ENCODE results near the gene OR56A5.

OR56A5 gene

GRCh38 chr11:5968394-5968793, at the start of gene OR56A5:
Gene OR56A5, minus strand, starts transcription at chr11:5968494. Its CDS starts 0 bp downstream, at chr11:5968494.
- Mint-ChIP-seq H3K27me3 (ENCODE audit: low read depth) (peaks cover 2% of the 10 kb centered on the region), H3K36me3 (ENCODE audit: low read depth) (no peaks in the 10 kb centered on the region)

GRCh38 chr11:6013042-6013441, 44.7 kb upstream of the OR56A5 start:
- no peaks in the 10 kb centered on the region for H3K36me3 Mint-ChIP-seq (ENCODE audit: low read depth)
- H3K27ac Mint-ChIP-seq = no peak overlapping the region
- peaks cover 4% of the 10 kb centered on the region for H3K9me3 Mint-ChIP-seq
- H3K4me1 Mint-ChIP-seq (ENCODE audit: low read depth) = no peaks in the 10 kb centered on the region
- H3K4me3 Mint-ChIP-seq = no peak overlapping the region
- peaks cover 12% of the 10 kb centered on the region for H3K27me3 Mint-ChIP-seq (ENCODE audit: low read depth)

More at GRCh38 chr11:5968394-5968793, at the start of gene OR56A5:
- no peak within 1 kb of the TSS for H3K4me3 Mint-ChIP-seq
- no peak within 1 kb of the TSS for H3K27ac Mint-ChIP-seq
- peaks cover 10% of the 10 kb centered on the region for H3K9me3 Mint-ChIP-seq
- no peaks in the 10 kb centered on the region for H3K4me1 Mint-ChIP-seq (ENCODE audit: low read depth)

- Mint-ChIP-seq H3K27me3 (ENCODE audit: low read depth) (peaks cover 12% of the 10 kb centered on the region), H3K27ac (no peak overlapping the region), H3K36me3 (ENCODE audit: low read depth) (no peaks in the 10 kb centered on the region), H3K4me1 (ENCODE audit: low read depth) (no peaks in the 10 kb centered on the region), H3K4me3 (no peak overlapping the region), H3K9me3 (peaks cover 4% of the 10 kb centered on the region)
Observed at GRCh38 chr11:6012035-6012668, 43.9 kb upstream of the OR56A5 start.

- Mint-ChIP-seq H3K4me1 (ENCODE audit: low read depth) (no peaks in the 10 kb centered on the region), H3K9me3 (no peaks in the 10 kb centered on the region), H3K27ac (no peak within 1 kb of the TSS), H3K36me3 (ENCODE audit: low read depth) (no peaks in the 10 kb centered on the region), H3K4me3 (no peak within 1 kb of the TSS), H3K27me3 (ENCODE audit: low read depth) (peaks cover 24% of the 10 kb centered on the region)
Observed at GRCh38 chr11:6006846-6007245, 38.6 kb upstream of the OR56A5 start, which contains the start of gene OR56A4. Gene OR56A4, minus strand, starts transcription at chr11:6006946. Its CDS starts 3,954 bp downstream, at chr11:6002992.

GRCh38 chr11:6006395-6006794, 38.1 kb upstream of the OR56A5 start:
- H3K9me3 Mint-ChIP-seq = no peaks in the 10 kb centered on the region
- no peaks in the 10 kb centered on the region for H3K4me1 Mint-ChIP-seq (ENCODE audit: low read depth)
- H3K36me3 Mint-ChIP-seq (ENCODE audit: low read depth) = no peaks in the 10 kb centered on the region
- H3K27me3 Mint-ChIP-seq (ENCODE audit: low read depth) = peaks cover 24% of the 10 kb centered on the region
- no peak overlapping the region for H3K4me3 Mint-ChIP-seq
- no peak overlapping the region for H3K27ac Mint-ChIP-seq

- H3K4me1 Mint-ChIP-seq (ENCODE audit: low read depth) = no peaks in the 10 kb centered on the region
- peaks cover 12% of the 10 kb centered on the region for H3K27me3 Mint-ChIP-seq (ENCODE audit: low read depth)
- no peaks in the 10 kb centered on the region for H3K36me3 Mint-ChIP-seq (ENCODE audit: low read depth)
- no peak overlapping the region for H3K4me3 Mint-ChIP-seq
- H3K9me3 Mint-ChIP-seq = no peaks in the 10 kb centered on the region
- H3K27ac Mint-ChIP-seq = no peak overlapping the region
Observed at GRCh38 chr11:6002202-6002699, 34.0 kb upstream of the OR56A5 start.

GRCh38 chr11:5994791-5995190, 26.5 kb upstream of the OR56A5 start:
- Mint-ChIP-seq H3K27me3 (ENCODE audit: low read depth) (no peaks in the 10 kb centered on the region), H3K36me3 (ENCODE audit: low read depth) (no peaks in the 10 kb centered on the region), H3K4me3 (no peak overlapping the region), H3K9me3 (no peaks in the 10 kb centered on the region), H3K27ac (no peak overlapping the region), H3K4me1 (ENCODE audit: low read depth) (no peaks in the 10 kb centered on the region)

- H3K27ac Mint-ChIP-seq = no peak overlapping the region
- no peaks in the 10 kb centered on the region for H3K9me3 Mint-ChIP-seq
- no peaks in the 10 kb centered on the region for H3K4me1 Mint-ChIP-seq (ENCODE audit: low read depth)
- H3K27me3 Mint-ChIP-seq (ENCODE audit: low read depth) = no peaks in the 10 kb centered on the region
- no peaks in the 10 kb centered on the region for H3K36me3 Mint-ChIP-seq (ENCODE audit: low read depth)
- no peak overlapping the region for H3K4me3 Mint-ChIP-seq
Observed at GRCh38 chr11:5992604-5993251, 24.4 kb upstream of the OR56A5 start.

GRCh38 chr11:5992150-5992549, 23.9 kb upstream of the OR56A5 start:
- no peak overlapping the region for H3K4me3 Mint-ChIP-seq
- H3K36me3 Mint-ChIP-seq (ENCODE audit: low read depth) = no peaks in the 10 kb centered on the region
- no peaks in the 10 kb centered on the region for H3K4me1 Mint-ChIP-seq (ENCODE audit: low read depth)
- H3K27me3 Mint-ChIP-seq (ENCODE audit: low read depth) = no peaks in the 10 kb centered on the region
- H3K27ac Mint-ChIP-seq = no peak overlapping the region
- no peaks in the 10 kb centered on the region for H3K9me3 Mint-ChIP-seq

- H3K9me3 Mint-ChIP-seq = no peaks in the 10 kb centered on the region
- no peak overlapping the region for H3K4me3 Mint-ChIP-seq
- no peaks in the 10 kb centered on the region for H3K27me3 Mint-ChIP-seq (ENCODE audit: low read depth)
- no peak overlapping the region for H3K27ac Mint-ChIP-seq
- H3K36me3 Mint-ChIP-seq (ENCODE audit: low read depth) = no peaks in the 10 kb centered on the region
- H3K4me1 Mint-ChIP-seq (ENCODE audit: low read depth) = no peaks in the 10 kb centered on the region
Observed at GRCh38 chr11:5989203-5989602, 20.9 kb upstream of the OR56A5 start.

GRCh38 chr11:5986885-5987284, 18.6 kb upstream of the OR56A5 start, which contains the start of gene OR52L1:
Gene OR52L1, minus strand, starts transcription at chr11:5986985. Its CDS starts 55 bp downstream, at chr11:5986930.
- Mint-ChIP-seq H3K4me3 (no peak within 1 kb of the TSS), H3K27ac (no peak within 1 kb of the TSS), H3K27me3 (ENCODE audit: low read depth) (no peaks in the 10 kb centered on the region), H3K36me3 (ENCODE audit: low read depth) (no peaks in the 10 kb centered on the region), H3K4me1 (ENCODE audit: low read depth) (no peaks in the 10 kb centered on the region), H3K9me3 (no peaks in the 10 kb centered on the region)

- H3K4me3 Mint-ChIP-seq = no peak overlapping the region
- H3K36me3 Mint-ChIP-seq (ENCODE audit: low read depth) = no peaks in the 10 kb centered on the region
- peaks cover 4% of the 10 kb centered on the region for H3K9me3 Mint-ChIP-seq
- H3K4me1 Mint-ChIP-seq (ENCODE audit: low read depth) = no peaks in the 10 kb centered on the region
- H3K27ac Mint-ChIP-seq = no peak overlapping the region
- H3K27me3 Mint-ChIP-seq (ENCODE audit: low read depth) = no peaks in the 10 kb centered on the region
Observed at GRCh38 chr11:5983443-5983842, 15.1 kb upstream of the OR56A5 start.

GRCh38 chr11:5973530-5973929, 5.2 kb upstream of the OR56A5 start:
- Mint-ChIP-seq H3K4me3 (no peak overlapping the region), H3K27ac (no peak overlapping the region), H3K4me1 (ENCODE audit: low read depth) (no peaks in the 10 kb centered on the region), H3K27me3 (ENCODE audit: low read depth) (peaks cover 3% of the 10 kb centered on the region), H3K36me3 (ENCODE audit: low read depth) (no peaks in the 10 kb centered on the region), H3K9me3 (no peaks in the 10 kb centered on the region)

GRCh38 chr11:5967708-5968107, 586 bp downstream of the OR56A5 start:
- no peak overlapping the region for H3K4me3 Mint-ChIP-seq
- H3K27me3 Mint-ChIP-seq (ENCODE audit: low read depth) = no peaks in the 10 kb centered on the region
- H3K9me3 Mint-ChIP-seq = peaks cover 17% of the 10 kb centered on the region
- no peaks in the 10 kb centered on the region for H3K4me1 Mint-ChIP-seq (ENCODE audit: low read depth)
- H3K27ac Mint-ChIP-seq = no peak overlapping the region
- H3K36me3 Mint-ChIP-seq (ENCODE audit: low read depth) = no peaks in the 10 kb centered on the region

- Mint-ChIP-seq H3K4me1 (ENCODE audit: low read depth) (no peaks in the 10 kb centered on the region), H3K27me3 (ENCODE audit: low read depth) (no peaks in the 10 kb centered on the region), H3K9me3 (peaks cover 21% of the 10 kb centered on the region), H3K4me3 (no peak overlapping the region), H3K27ac (no peak overlapping the region), H3K36me3 (ENCODE audit: low read depth) (no peaks in the 10 kb centered on the region)
Observed at GRCh38 chr11:5966958-5967357, 1.3 kb downstream of the OR56A5 start.
